ENCODE results near the gene IFNL3.

Gene IFNL3

GRCh38 chr19:39264306-39265290 is 19.8 kb upstream of the IFNL3 start:
- no peak for DNase-seq
- H3K4me3 Mint-ChIP-seq, result peak overlapping the region in 1 of 2 donors; percentile 26
- peaks cover 4% of the 10 kb centered on the region for H3K36me3 Mint-ChIP-seq (ENCODE audit: insufficient read depth)
- H3K4me1 Mint-ChIP-seq (ENCODE audit: low read depth in 2 of 2), result peaks cover 7 to 12% of the 10 kb centered on the region in 2 donors
- no peak overlapping the region for H3K27ac Mint-ChIP-seq
- peaks cover 34 to 59% of the 10 kb centered on the region in 2 donors for H3K27me3 Mint-ChIP-seq
- no peaks in the 10 kb centered on the region for H3K9me3 Mint-ChIP-seq
- ATAC-seq (replicated peaks), result peak; percentile 31

GRCh38 chr19:39263912-39264305 is 19.1 kb upstream of the IFNL3 start:
- peaks cover 7 to 12% of the 10 kb centered on the region in 2 donors for H3K4me1 Mint-ChIP-seq (ENCODE audit: low read depth in 2 of 2)
- no peak for DNase-seq
- peaks cover 4% of the 10 kb centered on the region for H3K36me3 Mint-ChIP-seq (ENCODE audit: insufficient read depth)
- peaks cover 27 to 52% of the 10 kb centered on the region in 2 donors for H3K27me3 Mint-ChIP-seq
- no peak overlapping the region for H3K27ac Mint-ChIP-seq
- peak; percentile 15 for ATAC-seq (replicated peaks)
- H3K4me3 Mint-ChIP-seq, result peak overlapping the region in 1 of 2 donors; percentile 26
- no peaks in the 10 kb centered on the region for H3K9me3 Mint-ChIP-seq

GRCh38 chr19:39262496-39262895 is 17.7 kb upstream of the IFNL3 start:
- Mint-ChIP-seq H3K4me3 (no peak overlapping the region), H3K27me3 (peaks cover 24 to 48% of the 10 kb centered on the region in 2 donors), H3K9me3 (no peaks in the 10 kb centered on the region), H3K27ac (no peak overlapping the region), H3K36me3 (ENCODE audit: insufficient read depth) (peaks cover 6% of the 10 kb centered on the region), H3K4me1 (ENCODE audit: low read depth in 2 of 2) (peaks cover 12 to 17% of the 10 kb centered on the region in 2 donors)
- DNase-seq (no peak), ATAC-seq (replicated peaks) (no peak)

GRCh38 chr19:39261704-39262103 is 16.9 kb upstream of the IFNL3 start:
- ATAC-seq (replicated peaks) (no peak), DNase-seq (no peak)
- peaks cover 6% of the 10 kb centered on the region for H3K36me3 Mint-ChIP-seq (ENCODE audit: insufficient read depth)
- peaks cover 24 to 54% of the 10 kb centered on the region in 2 donors for H3K27me3 Mint-ChIP-seq
- H3K27ac Mint-ChIP-seq, result no peak overlapping the region
- no peak overlapping the region for H3K4me3 Mint-ChIP-seq
- no peaks in the 10 kb centered on the region for H3K9me3 Mint-ChIP-seq
- peaks cover 12 to 15% of the 10 kb centered on the region in 2 donors for H3K4me1 Mint-ChIP-seq (ENCODE audit: low read depth in 2 of 2)

- DNase-seq (no peak), ATAC-seq (replicated peaks) (no peak)
- Mint-ChIP-seq H3K36me3 (ENCODE audit: insufficient read depth) (peaks cover 6% of the 10 kb centered on the region), H3K9me3 (no peaks in the 10 kb centered on the region), H3K4me3 (no peak overlapping the region), H3K27me3 (peaks cover 4 to 40% of the 10 kb centered on the region in 2 donors), H3K27ac (no peak overlapping the region), H3K4me1 (ENCODE audit: low read depth in 2 of 2) (peaks cover 5 to 6% of the 10 kb centered on the region in 2 donors)
These were observed 12.4 kb upstream of the IFNL3 start for GRCh38 chr19:39257227-39257626.

- H3K4me3 Mint-ChIP-seq, result no peak overlapping the region
- peaks cover 0 to 28% of the 10 kb centered on the region in 2 donors for H3K27me3 Mint-ChIP-seq
- ATAC-seq (replicated peaks) (no peak), DNase-seq (no peak)
- H3K9me3 Mint-ChIP-seq, result no peaks in the 10 kb centered on the region
- peaks cover 5 to 6% of the 10 kb centered on the region in 2 donors for H3K4me1 Mint-ChIP-seq (ENCODE audit: low read depth in 2 of 2)
- H3K27ac Mint-ChIP-seq, result no peak overlapping the region
- peaks cover 2% of the 10 kb centered on the region for H3K36me3 Mint-ChIP-seq (ENCODE audit: insufficient read depth)
These were observed 9.9 kb upstream of the IFNL3 start for GRCh38 chr19:39254531-39255345.

- H3K4me1 Mint-ChIP-seq (ENCODE audit: low read depth in 2 of 2), result peaks cover 5 to 6% of the 10 kb centered on the region in 2 donors
- DNase-seq, result no peak
- H3K9me3 Mint-ChIP-seq, result no peaks in the 10 kb centered on the region
- ATAC-seq (replicated peaks), result no peak
- H3K36me3 Mint-ChIP-seq (ENCODE audit: insufficient read depth), result peaks cover 2% of the 10 kb centered on the region
- no peak overlapping the region for H3K4me3 Mint-ChIP-seq
- peaks cover 0 to 37% of the 10 kb centered on the region in 2 donors for H3K27me3 Mint-ChIP-seq
- H3K27ac Mint-ChIP-seq, result no peak overlapping the region
These were observed 8.8 kb upstream of the IFNL3 start for GRCh38 chr19:39253374-39254149.

- H3K4me3 Mint-ChIP-seq, result no peak overlapping the region
- DNase-seq, result no peak
These were observed 7.7 kb upstream of the IFNL3 start for GRCh38 chr19:39252458-39252857.

GRCh38 chr19:39251846-39252245 is 7.0 kb upstream of the IFNL3 start:
- H3K4me1 Mint-ChIP-seq (ENCODE audit: low read depth in 2 of 2), result peaks cover 0 to 7% of the 10 kb centered on the region in 2 donors
- H3K27me3 Mint-ChIP-seq, result peaks cover 0 to 41% of the 10 kb centered on the region in 2 donors
- no peak overlapping the region for H3K4me3 Mint-ChIP-seq
- H3K9me3 Mint-ChIP-seq, result no peaks in the 10 kb centered on the region
- no peaks in the 10 kb centered on the region for H3K36me3 Mint-ChIP-seq (ENCODE audit: insufficient read depth)
- DNase-seq (no peak), ATAC-seq (replicated peaks) (no peak)
- H3K27ac Mint-ChIP-seq, result no peak overlapping the region

More at GRCh38 chr19:39252458-39252857, 7.7 kb upstream of the IFNL3 start:
- no peaks in the 10 kb centered on the region for H3K36me3 Mint-ChIP-seq (ENCODE audit: insufficient read depth)
- peak overlapping the region in 1 of 2 donors; percentile 74 for H3K27ac Mint-ChIP-seq
- no peaks in the 10 kb centered on the region for H3K9me3 Mint-ChIP-seq
- peaks cover 0 to 5% of the 10 kb centered on the region in 2 donors for H3K4me1 Mint-ChIP-seq (ENCODE audit: low read depth in 2 of 2)
- ATAC-seq (replicated peaks), result no peak
- H3K27me3 Mint-ChIP-seq, result peaks cover 0 to 46% of the 10 kb centered on the region in 2 donors

- Mint-ChIP-seq H3K9me3 (no peaks in the 10 kb centered on the region), H3K4me1 (ENCODE audit: low read depth in 2 of 2) (peaks cover 0 to 7% of the 10 kb centered on the region in 2 donors), H3K27me3 (peaks cover 0 to 36% of the 10 kb centered on the region in 2 donors), H3K27ac (peak overlapping the region in 1 of 2 donors; percentile 26), H3K36me3 (ENCODE audit: insufficient read depth) (no peaks in the 10 kb centered on the region), H3K4me3 (no peak overlapping the region)
- no peak for ATAC-seq (replicated peaks)
- DNase-seq, result no peak
These were observed 6.3 kb upstream of the IFNL3 start for GRCh38 chr19:39251081-39251480.

- Mint-ChIP-seq H3K4me1 (ENCODE audit: low read depth in 2 of 2) (peaks cover 0 to 7% of the 10 kb centered on the region in 2 donors), H3K4me3 (peak within 1 kb of the TSS in 1 of 2 donors; percentile 29), H3K27me3 (peaks cover 0 to 29% of the 10 kb centered on the region in 2 donors), H3K27ac (no peak within 1 kb of the TSS), H3K36me3 (ENCODE audit: insufficient read depth) (no peaks in the 10 kb centered on the region), H3K9me3 (no peaks in the 10 kb centered on the region)
- no peak for DNase-seq
- ATAC-seq (replicated peaks), result no peak
These were observed 4.0 kb upstream of the IFNL3 start, which contains the start of gene IFNL4 for GRCh38 chr19:39248806-39249205. TSS of gene IFNL4 (minus strand) at chr19:39248856.

- peak; percentile 63 for ATAC-seq (replicated peaks)
- H3K4me3 Mint-ChIP-seq, result peak overlapping the region in 1 of 2 donors; percentile 10
- no peaks in the 10 kb centered on the region for H3K36me3 Mint-ChIP-seq (ENCODE audit: insufficient read depth)
- H3K27ac Mint-ChIP-seq, result no peak overlapping the region
- H3K27me3 Mint-ChIP-seq, result peaks cover 0 to 33% of the 10 kb centered on the region in 2 donors
- H3K9me3 Mint-ChIP-seq, result no peaks in the 10 kb centered on the region
- no peak for DNase-seq
- H3K4me1 Mint-ChIP-seq (ENCODE audit: low read depth in 2 of 2), result peaks cover 0 to 7% of the 10 kb centered on the region in 2 donors
These were observed 3.2 kb upstream of the IFNL3 start for GRCh38 chr19:39247701-39248664.
